Lung (tissue), 12 donors: ENCODE measurements around the gene DPT. TPM values are rescaled to one million over a fixed set of nuclear protein-coding genes. Genes with fewer than 3 reads are reported as not detected.

Source experiments
- ATAC-seq: fragments of 200-7000 bp; cut with Tn5 transposase; one replicate; pipeline ENCODE4 v1.9.1; 2020; ENCODE audit warnings: moderate number of reproducible peaks; ENCODE audit not compliant: insufficient read depth, low FRiP score
- DNase-seq, 3 donors: peaks; one replicate each; pipeline ENCODE4 v3.0.0-alpha.2; 2013 to 2017
- H3K27ac ChIP-seq, 2 donors: one replicate each; pipeline ENCODE4 v1.5.1; 2013; ENCODE audit warnings: mild to moderate bottlenecking in 2 of 2, moderate library complexity in 2 of 2, control low read depth in 1 of 2, inconsistent platforms in 1 of 2, low read depth in 1 of 2, low read length in 1 of 2
- H3K27me3 ChIP-seq, 3 donors: one replicate each; pipeline ENCODE4 v1.5.1; 2013; ENCODE audit warnings: low read length in 2 of 3; ENCODE audit not compliant: control insufficient read depth in 3 of 3, insufficient read depth in 3 of 3
- H3K36me3 ChIP-seq, 4 donors: one replicate each; pipeline ENCODE4 v1.5.1; 2013; ENCODE audit warnings: low read length in 4 of 4, mild to moderate bottlenecking in 1 of 4, moderate library complexity in 1 of 4; ENCODE audit not compliant: control insufficient read depth in 4 of 4, insufficient read depth in 4 of 4
- H3K4me1 ChIP-seq, 5 donors: one replicate each; pipeline ENCODE4 v1.5.1; 2013; ENCODE audit warnings: low read length in 5 of 5, mild to moderate bottlenecking in 2 of 5, moderate library complexity in 1 of 5; ENCODE audit not compliant: control insufficient read depth in 5 of 5, insufficient read depth in 5 of 5
- H3K4me3 ChIP-seq: one replicate; pipeline ENCODE4 v1.5.1; 2013; ENCODE audit warnings: mild to moderate bottlenecking, control low read depth, moderate library complexity
- H3K9ac ChIP-seq, 2 donors: one replicate each; pipeline ENCODE4 v1.5.1; 2013; ENCODE audit warnings: low read length in 2 of 2, control low read depth in 1 of 2; ENCODE audit not compliant: insufficient read depth in 1 of 2
- H3K9me3 ChIP-seq, 4 donors: one replicate each; pipeline ENCODE4 v1.5.1; 2013; ENCODE audit warnings: low read length in 3 of 4, mild to moderate bottlenecking in 1 of 4, moderate library complexity in 1 of 4; ENCODE audit not compliant: control insufficient read depth in 4 of 4, insufficient read depth in 3 of 4
- WGBS, 2 donors: extraction: QIAGEN DNeasy Blood & Tissue Kit; methylation state at CpG; one replicate each; pipeline ENCODE4 v1.1.7; 2013; 5-methylcytosine and 5-hydroxymethylcytosine counted together
- polyA plus RNA-seq, 2 donors: library from polyadenylated mRNA; stranded (reverse); fragments of 200-250 nt; gene quantifications; one replicate each; pipeline ENCODE4 v1.2.1, GENCODE V29; 2013
- total RNA-seq, 2 donors: library from RNA; depleted of rRNA in 1 of 2; stranded (reverse); fragments of >200 nt in 1 of 2; gene quantifications; one replicate each; pipeline ENCODE4 v1.2.1, GENCODE V29; 2014 to 2021
- TF ChIP-seq, protein P1 (sequence below): IDR thresholded peaks from 2 replicates; pipeline ENCODE4 v1.5.1; 2012; ENCODE audit warnings: mild to moderate bottlenecking; ENCODE audit errors: control extremely low read depth, extremely low read depth
- donor health status: control.
- donor health status: control.
- donor health status: Bipolar disorder and iron deficiency.
- donor health status: healthy.
- donor health status: DM: yes; HTN: yes; CAD: no.

DPT gene
- total and polyA plus RNA-seq, 4 donors: 3.9 to 9.5 (median 6.4) TPM

DNA sequence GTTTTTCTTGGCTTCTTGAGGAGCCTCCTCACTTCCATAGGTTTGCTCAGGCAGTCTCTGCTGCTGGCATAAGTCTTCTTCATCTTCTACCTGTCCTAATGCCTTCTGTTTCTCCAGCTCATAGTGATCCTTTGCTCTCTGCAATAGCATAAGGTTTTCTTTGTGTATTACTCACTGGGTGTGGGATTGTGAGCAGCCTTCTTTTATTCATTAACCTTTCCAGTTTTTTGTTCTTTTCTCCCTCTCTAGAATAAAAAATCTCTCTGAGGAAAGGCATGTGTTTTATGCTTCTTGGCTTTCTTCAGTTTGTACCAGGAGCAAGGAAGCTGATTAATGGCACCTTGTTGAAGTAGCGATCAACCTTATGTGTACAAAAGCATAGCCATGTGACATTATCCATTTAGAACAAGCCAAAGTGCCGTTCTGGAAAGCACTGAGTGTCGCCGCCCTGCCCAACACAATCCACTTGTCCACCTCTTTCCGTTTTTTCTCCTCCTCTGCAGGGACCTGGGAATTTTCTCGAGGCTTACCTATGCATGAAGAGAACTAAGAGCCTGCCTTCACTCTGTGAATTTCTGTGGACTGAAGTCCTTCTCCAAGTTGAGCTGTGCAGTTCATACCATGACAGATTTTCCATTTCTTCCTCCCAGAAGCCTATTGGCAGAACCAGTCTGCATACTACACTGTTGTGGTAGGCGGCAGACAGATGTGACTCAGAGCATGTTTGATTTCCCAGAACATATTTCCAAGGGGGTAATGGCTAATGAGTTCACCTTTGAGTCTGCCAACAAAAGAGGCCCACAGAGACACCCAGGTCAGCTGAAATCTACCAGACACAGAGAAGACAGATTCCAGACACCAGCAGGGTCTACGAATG is 39.0 kb downstream of the DPT start:
- H3K4me1 ChIP-seq: peaks cover 0 to 10% (median 0%) of the 10 kb centered on the region in 5 donors
- no peaks in the 10 kb centered on the region for H3K27me3 ChIP-seq
- no peak overlapping the region for H3K4me3 ChIP-seq
- DNase-seq (no peak), ATAC-seq (peak; percentile 19)
- TF ChIP-seq, protein P1, sequence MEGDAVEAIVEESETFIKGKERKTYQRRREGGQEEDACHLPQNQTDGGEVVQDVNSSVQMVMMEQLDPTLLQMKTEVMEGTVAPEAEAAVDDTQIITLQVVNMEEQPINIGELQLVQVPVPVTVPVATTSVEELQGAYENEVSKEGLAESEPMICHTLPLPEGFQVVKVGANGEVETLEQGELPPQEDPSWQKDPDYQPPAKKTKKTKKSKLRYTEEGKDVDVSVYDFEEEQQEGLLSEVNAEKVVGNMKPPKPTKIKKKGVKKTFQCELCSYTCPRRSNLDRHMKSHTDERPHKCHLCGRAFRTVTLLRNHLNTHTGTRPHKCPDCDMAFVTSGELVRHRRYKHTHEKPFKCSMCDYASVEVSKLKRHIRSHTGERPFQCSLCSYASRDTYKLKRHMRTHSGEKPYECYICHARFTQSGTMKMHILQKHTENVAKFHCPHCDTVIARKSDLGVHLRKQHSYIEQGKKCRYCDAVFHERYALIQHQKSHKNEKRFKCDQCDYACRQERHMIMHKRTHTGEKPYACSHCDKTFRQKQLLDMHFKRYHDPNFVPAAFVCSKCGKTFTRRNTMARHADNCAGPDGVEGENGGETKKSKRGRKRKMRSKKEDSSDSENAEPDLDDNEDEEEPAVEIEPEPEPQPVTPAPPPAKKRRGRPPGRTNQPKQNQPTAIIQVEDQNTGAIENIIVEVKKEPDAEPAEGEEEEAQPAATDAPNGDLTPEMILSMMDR: no peak
- H3K9ac ChIP-seq: no peak overlapping the region
- 73 to 81% methylated on average over 8 of the region's 8 CpGs for WGBS, 2 donors
- H3K36me3 ChIP-seq: no peaks in the 10 kb centered on the region
- H3K9me3 ChIP-seq: no peaks in the 10 kb centered on the region
- H3K27ac ChIP-seq: peak overlapping the region in 1 of 2 donors; percentile 27

DNA sequence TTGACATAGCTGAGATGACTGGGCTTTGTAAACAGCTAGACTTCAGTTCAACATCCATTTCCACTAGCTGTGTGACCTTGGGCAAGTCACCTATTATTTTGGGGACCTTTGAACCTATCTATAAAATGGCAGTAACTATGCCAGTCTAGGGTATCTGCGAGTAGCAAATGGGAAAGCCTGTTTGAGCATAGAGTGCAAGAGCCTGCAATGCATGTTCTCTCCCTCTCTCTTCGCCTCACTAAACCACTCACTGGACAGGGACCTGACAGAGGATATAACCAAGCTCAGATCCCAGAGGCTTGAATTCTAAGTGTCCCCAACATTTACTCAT is 39.7 kb downstream of the DPT start:
- H3K27me3 ChIP-seq: no peaks in the 10 kb centered on the region

DNA sequence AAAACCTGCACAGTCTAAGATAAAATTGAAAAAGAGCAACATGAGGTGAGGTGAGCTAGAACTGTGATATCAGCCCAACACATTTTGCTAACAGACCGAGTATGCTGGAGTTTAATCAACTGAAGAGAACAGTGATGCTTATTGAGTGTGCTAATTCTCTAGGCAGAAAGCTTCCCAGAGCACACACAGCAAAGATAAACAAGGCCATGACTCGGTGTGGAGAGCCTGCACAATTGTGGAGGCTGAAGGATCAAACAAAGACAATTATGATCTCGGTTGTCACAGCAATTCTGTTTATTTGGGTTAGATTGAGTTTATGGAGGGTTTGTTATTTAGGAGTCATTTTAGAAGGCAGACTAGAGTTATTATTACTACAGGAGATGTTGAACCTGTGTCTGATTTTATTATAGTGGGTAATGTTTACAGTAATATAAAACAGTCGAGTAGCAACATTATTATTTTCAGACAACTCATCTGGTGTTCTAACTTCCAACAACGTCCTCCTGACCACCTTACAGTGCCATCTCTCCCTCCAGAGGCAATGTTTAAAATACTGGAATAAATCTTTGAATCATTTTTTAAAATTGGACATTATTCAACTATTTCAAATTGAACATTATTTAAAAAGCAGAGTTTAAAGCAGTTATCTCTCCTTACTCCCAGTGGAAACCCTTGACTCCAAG is 40.2 kb downstream of the DPT start:
- no peak for DNase-seq
- Histone ChIP-seq H3K27ac (no peak overlapping the region), H3K9me3 (no peaks in the 10 kb centered on the region), H3K9ac (no peak overlapping the region), H3K27me3 (no peaks in the 10 kb centered on the region), H3K36me3 (no peaks in the 10 kb centered on the region), H3K4me1 (peaks cover 0 to 10% (median 0%) of the 10 kb centered on the region in 5 donors), H3K4me3 (no peak overlapping the region)
- TF ChIP-seq, protein P1: no peak
- no peak for ATAC-seq
- WGBS, 2 donors: 70 to 74% methylated on average over 5 of the region's 5 CpGs

More for the DNA sequence above, 39.7 kb downstream of the DPT start:
- ATAC-seq: no peak
- H3K4me3 ChIP-seq: no peak overlapping the region
- no peak overlapping the region for H3K27ac ChIP-seq
- WGBS, 2 donors: 74 to 95% methylated on average over 2 of the region's 2 CpGs
- DNase-seq: no peak
- H3K4me1 ChIP-seq: peaks cover 0 to 10% (median 0%) of the 10 kb centered on the region in 5 donors
- no peaks in the 10 kb centered on the region for H3K36me3 ChIP-seq
- TF ChIP-seq, protein P1: no peak
- no peaks in the 10 kb centered on the region for H3K9me3 ChIP-seq
- no peak overlapping the region for H3K9ac ChIP-seq
